Spinal cord (tissue), 4 donors: Measurements from ENCODE around the gene TRAPPC12. TPM values are rescaled to one million over a fixed set of nuclear protein-coding genes. Genes with fewer than 3 reads are reported as not detected.

Experiments used
- polyA plus RNA-seq, 2 donors: library from polyadenylated mRNA; unstranded; fragments of 120-200 nt; gene quantifications; one replicate each; pipeline ENCODE4 v1.2.1, GENCODE V29; 2013; ENCODE audit not compliant: insufficient read length in 2 of 2
- total RNA-seq, 2 donors: library from RNA; depleted of rRNA in 1 of 2; stranded (reverse); fragments of 120-200 nt in 1 of 2; fragments of >200 nt in 1 of 2; gene quantifications; one replicate each; pipeline versions ENCODE4 v1.2.3 to v1.2.4, GENCODE V29; 2013 to 2014

Gene TRAPPC12
- total and polyA plus RNA-seq, 4 donors = 56.3 to 139 (median 97.7) TPM

Other genes starting within 250 kb of the TRAPPC12 start
- 10 to 100 TPM; 26.2 to 33.2 TPM for gene EIPR1, start 1.9 kb upstream of the TRAPPC12 start, total RNA-seq
- 10 to 100 TPM; 38.9 to 45.4 TPM for gene EIPR1, start 1.9 kb upstream of the TRAPPC12 start, polyA plus RNA-seq
- 10 to 100 TPM; 28.8 to 84.4 TPM for gene ADI1, start 139.8 kb downstream of the TRAPPC12 start, total RNA-seq
- gene ADI1, start 139.8 kb downstream of the TRAPPC12 start, polyA plus RNA-seq = 10 to 100 TPM; 35.9 to 50.3 TPM
- gene RNASEH1, start 178.6 kb downstream of the TRAPPC12 start, total RNA-seq = 10 to 100 TPM; 17.9 to 18.1 TPM
- 10 to 100 TPM; 14.5 to 21.5 TPM for gene RNASEH1, start 178.6 kb downstream of the TRAPPC12 start, polyA plus RNA-seq
- gene RPS7, start 195.6 kb downstream of the TRAPPC12 start, total RNA-seq = 1,000 to 10,000 TPM in 1 of 2 donors, 100 to 1,000 TPM in 1; 960 to 1,614 TPM
- gene RPS7, start 195.6 kb downstream of the TRAPPC12 start, polyA plus RNA-seq = 100 to 1,000 TPM; 707 to 725 TPM
- gene COLEC11, start 215.4 kb downstream of the TRAPPC12 start, total RNA-seq = 10 to 100 TPM in 1 of 2 donors, 1 to 10 TPM in 1; 1.1 to 31.1 TPM
- 1 to 10 TPM; 1.2 to 2.1 TPM for gene COLEC11, start 215.4 kb downstream of the TRAPPC12 start, polyA plus RNA-seq